Astrocyte (in vitro differentiated cells and primary cell): ENCODE measurements around the gene ARHGAP24. TPM values are rescaled to one million over a fixed set of nuclear protein-coding genes. Genes with fewer than 3 reads are reported as not detected.

ENCODE experiments used
- DNase-seq: peaks from one replicate; pipeline ENCODE4 v3.0.0-alpha.2; 2010; ENCODE audit warnings: low read depth
- FAIRE-seq: peaks from 2 replicates; lab custom pipeline; 2011; peaks lifted over from hg19 to GRCh38; lab: Jason Lieb, UNC
- H2AFZ ChIP-seq: 2 replicates; pipeline ENCODE4 v1.6.0; 2012; ENCODE audit warnings: low read depth, low read length, inconsistent platforms
- H3K27ac ChIP-seq: 2 replicates; pipeline ENCODE4 v1.5.1; 2011; ENCODE audit warnings: low read depth, low read length, inconsistent platforms
- H3K27me3 ChIP-seq: 2 replicates; pipeline ENCODE4 v1.6.0; 2011; ENCODE audit warnings: low read length, inconsistent platforms; ENCODE audit not compliant: insufficient read depth
- H3K36me3 ChIP-seq: 2 replicates; pipeline ENCODE4 v1.5.1; 2011; ENCODE audit warnings: low read length, inconsistent platforms; ENCODE audit not compliant: insufficient read depth
- H3K4me1 ChIP-seq: 2 replicates; pipeline ENCODE4 v1.5.1; 2011; ENCODE audit warnings: low read length, inconsistent platforms; ENCODE audit not compliant: insufficient read depth
- H3K4me2 ChIP-seq: 2 replicates; pipeline ENCODE4 v1.6.0; 2012; ENCODE audit warnings: low read length, inconsistent platforms
- H3K4me3 ChIP-seq: 2 replicates; pipeline ENCODE4 v1.5.1; 2011; ENCODE audit warnings: low read depth, mild to moderate bottlenecking, low read length, inconsistent platforms; ENCODE audit not compliant: insufficient read depth
- H3K79me2 ChIP-seq: 2 replicates; pipeline ENCODE4 v1.6.0; 2012; ENCODE audit warnings: mild to moderate bottlenecking, low read length, inconsistent platforms; ENCODE audit not compliant: insufficient read depth
- H3K9ac ChIP-seq: 2 replicates; pipeline ENCODE4 v1.6.0; 2012; ENCODE audit warnings: mild to moderate bottlenecking, low read length, inconsistent platforms
- H3K9me3 ChIP-seq: 2 replicates; pipeline ENCODE4 v1.5.1; 2012; ENCODE audit warnings: low read depth, mild to moderate bottlenecking, low read length, inconsistent platforms; ENCODE audit not compliant: insufficient read depth
- H4K20me1 ChIP-seq: 2 replicates; pipeline ENCODE4 v1.6.0; 2012; ENCODE audit warnings: low read length, inconsistent platforms; ENCODE audit not compliant: insufficient read depth
- H3K27ac Mint-ChIP-seq: one replicate; pipeline ENCODE4 v1.8.0; 2021; ENCODE audit warnings: mild to moderate bottlenecking, mixed read lengths; ENCODE audit not compliant: unreplicated experiment
- H3K27me3 Mint-ChIP-seq: one replicate; pipeline ENCODE4 v1.8.0; 2021; ENCODE audit warnings: low read depth, mixed read lengths; ENCODE audit not compliant: unreplicated experiment
- H3K36me3 Mint-ChIP-seq: one replicate; pipeline ENCODE4 v1.8.0; 2021; ENCODE audit warnings: low read depth, mixed read lengths; ENCODE audit not compliant: unreplicated experiment
- H3K4me1 Mint-ChIP-seq: one replicate; pipeline ENCODE4 v1.8.0; 2021; ENCODE audit warnings: low read depth, mixed read lengths; ENCODE audit not compliant: unreplicated experiment
- H3K4me3 Mint-ChIP-seq: one replicate; pipeline ENCODE4 v1.8.0; 2021; ENCODE audit warnings: mild to moderate bottlenecking, moderate library complexity, mixed read lengths; ENCODE audit not compliant: unreplicated experiment
- H3K9me3 Mint-ChIP-seq: one replicate; pipeline ENCODE4 v1.8.0; 2021; ENCODE audit warnings: mild to moderate bottlenecking, mixed read lengths; ENCODE audit not compliant: unreplicated experiment
- CTCF ChIP-seq: IDR thresholded peaks from 2 replicates; pipeline ENCODE4 v1.5.1; 2011; ENCODE audit warnings: low read depth, mild to moderate bottlenecking, inconsistent platforms, low read length, moderate library complexity; ENCODE audit not compliant: insufficient read depth
- EZH2 ChIP-seq: IDR thresholded peaks from 2 replicates; pipeline ENCODE4 v1.6.1; 2012; ENCODE audit warnings: mild to moderate bottlenecking, low read length, inconsistent platforms; ENCODE audit not compliant: insufficient read depth
- total RNA-seq: library from RNA; stranded (reverse); gene quantifications from 2 replicates; pipeline ENCODE4 v1.2.1, GENCODE V29; 2021

The ARHGAP24 gene
- total RNA-seq, 1 donor from 2014 or later: 2.1 TPM

GRCh38 chr4:85751866-85752265 is 276.9 kb downstream of the ARHGAP24 start:
- no peak for FAIRE-seq
- Histone ChIP-seq H3K27me3 (no peaks in the 10 kb centered on the region), H3K4me3 (no peak overlapping the region), H3K4me2 (no peak overlapping the region), H4K20me1 (no peaks in the 10 kb centered on the region), H3K9ac (no peak overlapping the region), H2AFZ (no peak overlapping the region), H3K79me2 (no peaks in the 10 kb centered on the region), H3K27ac (no peak overlapping the region), H3K9me3 (no peaks in the 10 kb centered on the region), H3K36me3 (no peaks in the 10 kb centered on the region), H3K4me1 (peaks cover 13% of the 10 kb centered on the region)
- Mint-ChIP-seq H3K36me3 (no peaks in the 10 kb centered on the region), H3K4me3 (no peak overlapping the region), H3K4me1 (no peaks in the 10 kb centered on the region), H3K27ac (no peak overlapping the region), H3K9me3 (no peaks in the 10 kb centered on the region), H3K27me3 (no peaks in the 10 kb centered on the region)
- DNase-seq: no peak
- TF ChIP-seq EZH2 (no peak), CTCF (no peak)

GRCh38 chr4:85755285-85755684 is 280.3 kb downstream of the ARHGAP24 start:
- no peak for TF ChIP-seq EZH2
- TF ChIP-seq CTCF: no peak
- Histone ChIP-seq H3K4me2 (no peak overlapping the region), H3K36me3 (no peaks in the 10 kb centered on the region), H3K4me1 (no peaks in the 10 kb centered on the region), H3K4me3 (no peak overlapping the region), H4K20me1 (no peaks in the 10 kb centered on the region), H3K9ac (no peak overlapping the region), H3K27ac (no peak overlapping the region), H2AFZ (no peak overlapping the region), H3K79me2 (no peaks in the 10 kb centered on the region), H3K9me3 (no peaks in the 10 kb centered on the region), H3K27me3 (no peaks in the 10 kb centered on the region)
- FAIRE-seq (no peak), DNase-seq (no peak)
- Mint-ChIP-seq H3K9me3 (no peaks in the 10 kb centered on the region), H3K27ac (no peak overlapping the region), H3K4me1 (no peaks in the 10 kb centered on the region), H3K4me3 (no peak overlapping the region), H3K36me3 (no peaks in the 10 kb centered on the region), H3K27me3 (no peaks in the 10 kb centered on the region)

- no peak overlapping the region for H3K9ac ChIP-seq
- Mint-ChIP-seq H3K27me3 (no peaks in the 10 kb centered on the region), H3K4me3 (no peak overlapping the region), H3K4me1 (no peaks in the 10 kb centered on the region), H3K36me3 (no peaks in the 10 kb centered on the region), H3K9me3 (no peaks in the 10 kb centered on the region), H3K27ac (no peak overlapping the region)
- FAIRE-seq (no peak), DNase-seq (no peak)
- H3K9me3 ChIP-seq: no peaks in the 10 kb centered on the region
- no peaks in the 10 kb centered on the region for H3K79me2 ChIP-seq
- H3K27ac ChIP-seq: no peak overlapping the region
- H3K27me3 ChIP-seq: no peaks in the 10 kb centered on the region
- H3K4me1 ChIP-seq: no peaks in the 10 kb centered on the region
- H3K36me3 ChIP-seq: no peaks in the 10 kb centered on the region
- TF ChIP-seq CTCF (peak; percentile 43), EZH2 (no peak)
- no peak overlapping the region for H2AFZ ChIP-seq
- H3K4me3 ChIP-seq: no peak overlapping the region
- H4K20me1 ChIP-seq: no peaks in the 10 kb centered on the region
- H3K4me2 ChIP-seq: no peak overlapping the region
These were observed 282.0 kb downstream of the ARHGAP24 start for GRCh38 chr4:85756938-85757337.
